Neural progenitor cell (in vitro differentiated cells): ENCODE results near the gene RGS1.

Source experiments
- CTCF ChIP-seq: fragments of 200-600 bp; sonication (generic); IDR thresholded peaks from 2 replicates; pipeline ENCODE4 v1.5.1; 2017; ENCODE audit warnings: antibody characterized with exemption, mild to moderate bottlenecking
- EZH2 ChIP-seq: fragments of 200-600 bp; sonication (generic); IDR thresholded peaks from 2 replicates; pipeline ENCODE4 v1.6.1; 2017; ENCODE audit warnings: antibody characterized with exemption, mild to moderate bottlenecking, moderate library complexity

- TF ChIP-seq CTCF, result no peak
- no peak for TF ChIP-seq EZH2
Measured at GRCh38 chr1:192588546-192588945, 13.0 kb downstream of the RGS1 start.
